Ascending aorta (tissue), 2 donors: Measurements from ENCODE around the gene SLC12A8. TPM values are rescaled to one million over a fixed set of nuclear protein-coding genes. Genes with fewer than 3 reads are reported as not detected.

ENCODE experiments used
- DNase-seq, 2 donors: peaks; one replicate each; pipeline ENCODE4 v3.0.0-alpha.2; 2019; ENCODE audit warnings: low spot score in 2 of 2
- H3K27ac ChIP-seq, 2 donors: fragments of 200-600 bp; sonication (generic); one replicate each; pipeline ENCODE4 v1.5.1; 2016 to 2017; ENCODE audit warnings: mild to moderate bottlenecking in 1 of 2
- H3K27me3 ChIP-seq: fragments of 200-600 bp; sonication (generic); one replicate; pipeline ENCODE4 v1.5.1; 2017
- H3K36me3 ChIP-seq, 2 donors: fragments of 200-600 bp; sonication (generic); one replicate each; pipeline ENCODE4 v1.5.1; 2016
- H3K4me1 ChIP-seq, 2 donors: fragments of 200-600 bp; sonication (generic); one replicate each; pipeline ENCODE4 v1.5.1; 2016 to 2017; ENCODE audit warnings: mild to moderate bottlenecking in 1 of 2
- H3K4me3 ChIP-seq, 2 donors: fragments of 200-600 bp; sonication (generic); one replicate each; pipeline ENCODE4 v1.5.1; 2016 to 2017; ENCODE audit warnings: mild to moderate bottlenecking in 1 of 2
- H3K9me3 ChIP-seq, 2 donors: fragments of 200-600 bp; sonication (generic); one replicate each; pipeline ENCODE4 v1.5.1; 2016
- intact Hi-C: fragments of 100-400 bp; cut with DNase I; formaldehyde crosslinking; loops from one replicate; pipeline ENCODE4 v1.15.1; 2023
- total RNA-seq: library from RNA; depleted of rRNA; stranded (reverse); fragments of >200 nt; gene quantifications from one replicate; pipeline ENCODE4 v1.1.0, GENCODE V29; 2016
- TF ChIP-seq, protein P1 (sequence below), 3 experiments: fragments of 200-600 bp in 2 of 3; fragments of 450-650 bp in 1 of 3; sonication (generic) in 2 of 3; IDR thresholded peaks; one replicate each; pipeline ENCODE4 v1.5.1; 2016 to 2019; ENCODE audit warnings: antibody characterized with exemption in 3 of 3, mild to moderate bottlenecking in 1 of 3, moderate library complexity in 1 of 3

SLC12A8 gene
- total RNA-seq, 1 donor from 2014 or later = not detected

DNA sequence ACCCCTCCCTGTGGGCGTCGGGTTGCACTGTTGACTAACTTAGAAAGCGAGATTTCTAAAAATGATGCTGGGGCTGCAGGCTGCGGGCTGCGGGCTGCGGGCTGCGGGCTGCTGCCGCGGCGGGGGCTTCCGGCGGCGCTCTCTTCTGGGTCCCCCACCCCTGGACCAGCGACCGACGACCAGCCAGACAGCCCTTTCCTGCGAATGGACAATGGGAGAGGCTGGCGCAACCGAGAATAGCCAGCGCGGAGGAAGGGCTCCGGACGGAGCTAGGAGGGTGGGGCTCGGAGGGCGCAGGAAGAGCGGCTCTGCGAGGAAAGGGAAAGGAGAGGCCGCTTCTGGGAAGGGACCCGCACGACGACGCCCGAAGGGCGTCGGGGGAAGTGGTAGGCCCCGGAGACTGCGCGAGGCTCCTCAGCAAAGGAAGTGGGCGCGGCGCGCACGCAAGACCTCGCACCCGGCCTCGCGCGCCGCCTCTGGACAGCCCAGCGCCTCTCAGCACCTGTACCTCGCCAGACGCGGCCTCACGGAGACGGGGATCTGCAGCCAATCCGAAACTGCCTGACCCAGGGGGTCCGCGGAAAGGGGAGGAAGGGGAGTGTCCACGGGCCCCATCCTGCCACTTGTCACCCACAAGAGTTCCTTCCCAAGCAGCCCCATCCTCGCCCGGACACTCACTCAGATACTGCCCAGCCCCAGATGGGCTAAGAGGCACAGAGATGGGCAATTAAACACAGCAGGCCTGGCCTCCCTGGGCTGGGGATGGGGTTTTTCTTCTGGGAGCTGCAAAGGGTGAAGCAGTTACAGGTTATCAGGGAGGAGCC is 70.7 kb downstream of the SLC12A8 start:
- Histone ChIP-seq H3K27ac (peak overlapping the region; percentile 64 to 78), H3K36me3 (no peaks in the 10 kb centered on the region), H3K9me3 (no peaks in the 10 kb centered on the region), H3K4me1 (peaks cover 17 to 33% of the 10 kb centered on the region in 2 donors), H3K4me3 (peak overlapping the region; percentile 20 to 65), H3K27me3 (no peaks in the 10 kb centered on the region)
- intact Hi-C loops = loop anchor here (2.0 kb wide), 1 partner anchor 85 kb away; no protein-coding TSS in a partner anchor
- DNase-seq = no peak
- TF ChIP-seq, protein P1, sequence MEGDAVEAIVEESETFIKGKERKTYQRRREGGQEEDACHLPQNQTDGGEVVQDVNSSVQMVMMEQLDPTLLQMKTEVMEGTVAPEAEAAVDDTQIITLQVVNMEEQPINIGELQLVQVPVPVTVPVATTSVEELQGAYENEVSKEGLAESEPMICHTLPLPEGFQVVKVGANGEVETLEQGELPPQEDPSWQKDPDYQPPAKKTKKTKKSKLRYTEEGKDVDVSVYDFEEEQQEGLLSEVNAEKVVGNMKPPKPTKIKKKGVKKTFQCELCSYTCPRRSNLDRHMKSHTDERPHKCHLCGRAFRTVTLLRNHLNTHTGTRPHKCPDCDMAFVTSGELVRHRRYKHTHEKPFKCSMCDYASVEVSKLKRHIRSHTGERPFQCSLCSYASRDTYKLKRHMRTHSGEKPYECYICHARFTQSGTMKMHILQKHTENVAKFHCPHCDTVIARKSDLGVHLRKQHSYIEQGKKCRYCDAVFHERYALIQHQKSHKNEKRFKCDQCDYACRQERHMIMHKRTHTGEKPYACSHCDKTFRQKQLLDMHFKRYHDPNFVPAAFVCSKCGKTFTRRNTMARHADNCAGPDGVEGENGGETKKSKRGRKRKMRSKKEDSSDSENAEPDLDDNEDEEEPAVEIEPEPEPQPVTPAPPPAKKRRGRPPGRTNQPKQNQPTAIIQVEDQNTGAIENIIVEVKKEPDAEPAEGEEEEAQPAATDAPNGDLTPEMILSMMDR (IDR thresholded peaks at IDR 0.05) = peak; percentile 23 to 54 (median 32)

DNA sequence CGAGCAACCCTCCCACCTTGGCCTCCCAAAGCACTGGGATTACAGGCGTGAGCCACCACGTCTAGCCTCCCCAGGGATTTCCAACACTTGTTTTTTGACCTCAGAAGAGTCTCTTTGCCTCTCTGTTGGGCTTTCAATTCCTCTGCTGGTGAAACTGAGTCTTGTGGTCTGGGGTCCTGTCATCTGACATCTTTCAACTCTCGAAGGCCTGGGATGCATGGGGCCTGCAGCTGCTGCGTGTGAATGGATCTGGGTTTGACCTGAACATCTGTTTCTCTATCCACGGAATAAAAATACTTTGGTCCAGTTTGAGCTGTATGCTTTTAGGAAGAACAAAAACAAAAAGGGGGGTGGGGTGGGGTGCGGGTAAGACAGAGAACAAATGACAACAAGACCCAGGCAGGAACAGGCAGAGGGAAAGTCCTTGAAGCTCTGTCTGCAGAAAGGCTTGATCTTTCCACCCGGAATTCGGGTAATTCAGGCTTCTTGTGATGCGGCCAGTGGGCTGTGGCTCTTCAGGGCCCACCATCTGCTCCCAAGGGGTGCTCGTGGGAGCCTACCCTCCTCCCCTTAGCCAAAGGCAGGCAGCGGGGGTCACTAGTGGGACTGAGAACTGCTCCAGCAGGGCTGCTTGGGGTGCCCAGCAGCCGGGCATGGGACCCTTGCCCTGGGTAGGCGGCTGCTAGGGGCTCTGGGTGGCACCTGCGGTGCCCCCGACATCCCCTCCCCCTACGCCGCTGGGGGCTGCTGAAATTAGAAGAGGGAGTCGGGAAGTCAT is 71.5 kb downstream of the SLC12A8 start:
- H3K9me3 ChIP-seq = no peaks in the 10 kb centered on the region
- peaks cover 17 to 33% of the 10 kb centered on the region in 2 donors for H3K4me1 ChIP-seq
- TF ChIP-seq, protein P1 (IDR thresholded peaks at IDR 0.05) = no peak
- peak overlapping the region; percentile 64 to 78 for H3K27ac ChIP-seq
- DNase-seq = no peak
- no peaks in the 10 kb centered on the region for H3K36me3 ChIP-seq
- intact Hi-C loops = loop anchor here (2.0 kb wide), 1 partner anchor 84 kb away; no protein-coding TSS in a partner anchor
- peak overlapping the region; percentile 20 to 65 for H3K4me3 ChIP-seq
- no peaks in the 10 kb centered on the region for H3K27me3 ChIP-seq

DNA sequence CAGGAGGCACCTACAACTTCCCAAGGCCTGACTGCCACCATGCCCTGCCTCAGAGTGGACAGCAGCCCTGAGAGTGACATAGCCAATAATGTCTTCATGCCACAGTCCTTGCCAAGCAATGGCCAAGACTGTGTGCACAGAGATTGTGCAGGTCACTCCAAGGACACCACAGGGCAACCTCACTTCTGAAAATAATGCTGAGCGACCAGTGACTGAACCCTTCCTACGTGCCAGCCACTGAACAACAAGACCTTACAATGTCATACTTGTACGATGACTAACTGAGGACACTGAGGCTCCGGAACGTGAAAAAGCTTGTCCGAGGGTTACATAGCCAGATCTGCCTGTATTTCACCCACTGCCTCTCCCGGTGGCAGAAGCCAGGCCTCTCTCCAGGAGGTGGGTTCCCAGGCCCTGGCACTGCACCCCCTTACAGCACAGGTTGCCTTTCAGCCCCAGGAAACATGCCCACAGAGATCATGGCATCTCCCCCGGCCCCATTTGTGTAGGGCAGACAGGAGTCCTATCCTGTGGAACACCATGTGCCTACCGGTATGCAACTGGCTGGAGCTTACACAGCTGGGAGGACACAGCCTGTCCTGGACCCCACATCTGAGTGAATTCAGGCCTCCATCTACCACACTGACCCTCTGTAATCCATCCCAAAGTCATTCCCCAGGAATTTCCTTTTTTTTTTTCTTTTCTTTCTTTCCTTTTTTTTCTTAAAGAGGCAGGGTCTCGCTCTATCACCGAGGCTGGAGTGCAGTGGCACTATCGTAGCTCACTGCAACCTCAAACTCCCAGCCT is 72.3 kb downstream of the SLC12A8 start:
- peak in 1 of 2 donors; percentile 72 for DNase-seq
- H3K27ac ChIP-seq = peak overlapping the region; percentile 64 to 78
- TF ChIP-seq, protein P1 (IDR thresholded peaks at IDR 0.05) = no peak
- H3K36me3 ChIP-seq = no peaks in the 10 kb centered on the region
- H3K4me1 ChIP-seq = peaks cover 17 to 33% of the 10 kb centered on the region in 2 donors
- intact Hi-C loops = loop anchor here (2.0 kb wide), 1 partner anchor 83 kb away; no protein-coding TSS in a partner anchor
- H3K4me3 ChIP-seq = no peak overlapping the region
- H3K27me3 ChIP-seq = no peaks in the 10 kb centered on the region
- H3K9me3 ChIP-seq = no peaks in the 10 kb centered on the region

DNA sequence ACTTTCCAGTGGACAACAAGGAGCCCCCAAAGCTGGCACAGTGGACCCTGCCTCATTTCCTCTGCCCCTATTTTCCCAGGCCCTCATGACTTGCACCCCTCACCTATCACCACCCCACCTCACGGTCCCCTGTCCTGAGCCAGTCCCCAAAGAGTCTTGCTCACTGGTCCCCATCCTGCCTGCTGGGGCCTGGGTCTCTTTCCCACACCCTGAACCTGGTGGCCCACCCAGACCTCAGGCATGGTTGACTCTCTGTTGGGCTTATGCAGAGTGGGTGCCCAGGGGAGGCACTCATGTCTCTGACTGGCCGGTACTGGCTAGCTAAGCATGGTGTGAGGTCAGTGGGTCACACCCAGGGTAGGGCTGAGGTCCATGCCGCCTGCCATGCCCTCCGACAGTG is 73.2 kb downstream of the SLC12A8 start:
- peaks cover 12 to 29% of the 10 kb centered on the region in 2 donors for H3K4me1 ChIP-seq

More for the DNA sequence above, 73.2 kb downstream of the SLC12A8 start:
- H3K9me3 ChIP-seq = no peaks in the 10 kb centered on the region
- no peaks in the 10 kb centered on the region for H3K27me3 ChIP-seq
- intact Hi-C loops = no loop called here
- H3K36me3 ChIP-seq = no peaks in the 10 kb centered on the region
- TF ChIP-seq, protein P1 (IDR thresholded peaks at IDR 0.05) = no peak
- DNase-seq = no peak
- no peak overlapping the region for H3K4me3 ChIP-seq
- H3K27ac ChIP-seq = peak overlapping the region; percentile 64 to 78
